ENCODE measurements around the gene IQSEC1. TPM values are rescaled to one million over a fixed set of nuclear protein-coding genes. Genes with fewer than 3 reads are reported as not detected.

IQSEC1 gene
- total RNA-seq, 4 donors from 2014 or later: 33.6 to 72.0 (median 55.9) TPM

DNA sequence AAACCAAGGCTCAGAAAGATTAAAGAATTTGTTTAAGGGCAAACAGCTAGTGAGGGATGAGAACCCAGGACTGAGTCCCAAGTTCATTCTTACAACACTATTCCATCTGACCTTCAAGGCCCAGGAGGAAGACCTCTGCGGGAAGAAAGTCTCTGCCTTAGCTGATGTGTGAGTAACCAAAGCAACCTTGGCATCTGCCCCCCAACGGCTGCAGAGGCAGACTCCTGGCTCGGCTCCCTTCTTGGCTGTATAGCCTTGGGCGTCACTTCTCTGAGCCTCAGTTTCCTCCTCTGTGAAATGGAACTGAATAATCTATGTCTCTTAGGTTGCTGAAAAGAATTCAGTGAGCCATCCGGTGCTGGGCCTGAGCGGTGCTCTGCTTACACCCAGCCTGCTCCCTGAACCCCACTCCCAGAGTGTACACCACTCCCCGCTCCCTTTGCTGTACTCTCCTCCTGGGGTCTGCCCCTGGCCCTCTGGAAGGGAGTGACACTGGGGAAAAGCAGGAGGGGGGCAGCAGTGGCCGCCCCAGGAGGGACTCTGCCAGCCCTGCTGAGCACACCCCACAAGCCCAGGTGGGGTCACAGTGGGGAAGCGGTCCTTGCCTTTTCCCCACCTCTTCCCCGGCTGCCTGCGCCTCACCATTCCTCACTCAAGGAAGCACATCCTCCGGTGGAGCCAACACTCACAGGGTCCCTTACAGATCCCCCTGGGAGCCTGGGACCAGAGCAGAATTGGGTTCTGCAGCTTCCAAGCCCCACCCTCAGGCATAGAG lies 97.3 kb downstream of the IQSEC1 start:
- TF ChIP-seq, protein P1, sequence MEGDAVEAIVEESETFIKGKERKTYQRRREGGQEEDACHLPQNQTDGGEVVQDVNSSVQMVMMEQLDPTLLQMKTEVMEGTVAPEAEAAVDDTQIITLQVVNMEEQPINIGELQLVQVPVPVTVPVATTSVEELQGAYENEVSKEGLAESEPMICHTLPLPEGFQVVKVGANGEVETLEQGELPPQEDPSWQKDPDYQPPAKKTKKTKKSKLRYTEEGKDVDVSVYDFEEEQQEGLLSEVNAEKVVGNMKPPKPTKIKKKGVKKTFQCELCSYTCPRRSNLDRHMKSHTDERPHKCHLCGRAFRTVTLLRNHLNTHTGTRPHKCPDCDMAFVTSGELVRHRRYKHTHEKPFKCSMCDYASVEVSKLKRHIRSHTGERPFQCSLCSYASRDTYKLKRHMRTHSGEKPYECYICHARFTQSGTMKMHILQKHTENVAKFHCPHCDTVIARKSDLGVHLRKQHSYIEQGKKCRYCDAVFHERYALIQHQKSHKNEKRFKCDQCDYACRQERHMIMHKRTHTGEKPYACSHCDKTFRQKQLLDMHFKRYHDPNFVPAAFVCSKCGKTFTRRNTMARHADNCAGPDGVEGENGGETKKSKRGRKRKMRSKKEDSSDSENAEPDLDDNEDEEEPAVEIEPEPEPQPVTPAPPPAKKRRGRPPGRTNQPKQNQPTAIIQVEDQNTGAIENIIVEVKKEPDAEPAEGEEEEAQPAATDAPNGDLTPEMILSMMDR (IDR thresholded peaks at IDR 0.05): no peak
- no peak for ATAC-seq (ENCODE audit: low FRiP score)
- no peak for DNase-seq (ENCODE audit: low spot score)

DNA sequence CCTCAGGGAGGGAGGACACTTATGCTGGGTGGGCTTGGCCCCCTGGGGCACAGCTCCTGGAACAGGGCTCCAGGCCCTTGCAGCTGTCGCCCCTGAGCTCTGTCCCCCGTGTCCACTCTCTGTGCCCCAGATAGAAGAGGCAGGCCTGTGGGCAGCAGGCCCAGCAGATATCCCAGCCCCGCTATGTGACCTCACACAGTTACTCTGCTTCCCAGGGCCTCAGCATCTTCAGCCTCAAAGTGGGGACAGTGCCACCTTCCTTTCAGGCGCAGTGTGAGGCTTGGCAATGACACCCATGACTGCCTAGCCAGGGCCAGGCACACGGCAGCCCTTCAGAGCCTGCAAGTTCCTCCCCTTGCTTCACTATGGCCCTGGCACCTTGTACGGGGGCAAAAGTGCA lies 98.4 kb downstream of the IQSEC1 start:
- ATAC-seq (ENCODE audit: low FRiP score) (no peak), DNase-seq (ENCODE audit: low spot score) (no peak)
- TF ChIP-seq, protein P1 (IDR thresholded peaks at IDR 0.05): no peak

DNA sequence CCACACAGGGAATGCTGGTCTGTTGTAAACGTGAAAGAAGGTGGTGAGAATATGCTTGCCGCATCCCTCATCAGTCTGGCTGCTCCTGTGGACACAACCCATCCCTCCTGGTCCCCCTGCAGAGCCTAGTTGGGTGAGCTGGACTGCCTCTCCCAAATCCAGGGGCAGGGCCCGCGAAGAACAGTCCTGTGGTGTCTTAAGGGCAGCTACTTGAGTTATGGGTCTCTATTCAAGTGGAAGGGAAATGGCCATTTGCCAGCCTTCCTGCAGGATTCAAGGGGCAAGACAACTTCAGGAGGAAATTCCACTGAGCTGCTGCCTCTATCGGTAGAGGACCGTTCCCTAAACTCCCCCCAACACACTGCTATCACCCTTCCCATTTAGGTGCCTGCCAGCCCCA lies 98.9 kb downstream of the IQSEC1 start:
- ATAC-seq (ENCODE audit: low FRiP score) (no peak), DNase-seq (ENCODE audit: low spot score) (no peak)
- TF ChIP-seq, protein P1 (IDR thresholded peaks at IDR 0.05): no peak

DNA sequence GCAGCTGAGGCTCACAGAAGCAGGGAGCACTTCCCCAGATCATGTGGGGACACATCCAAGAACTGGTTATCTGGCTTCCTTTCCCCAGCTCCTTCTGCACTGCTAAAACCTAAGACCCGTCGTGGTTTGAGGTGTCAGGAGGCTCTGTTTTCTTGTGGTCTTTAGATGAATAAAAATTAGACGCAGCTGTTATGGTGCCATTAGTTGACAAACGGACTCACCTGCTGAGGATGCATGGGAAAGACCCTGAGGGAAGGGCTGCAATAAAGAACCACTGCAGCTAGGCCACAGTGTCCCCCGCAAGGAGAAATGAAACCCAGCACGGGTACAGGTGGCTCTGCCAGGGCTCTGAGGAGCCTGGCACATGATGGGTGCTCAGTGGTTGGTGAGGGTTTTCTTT lies 99.4 kb downstream of the IQSEC1 start:
- TF ChIP-seq, protein P1 (IDR thresholded peaks at IDR 0.05): no peak
- no peak for DNase-seq (ENCODE audit: low spot score)
- ATAC-seq (ENCODE audit: low FRiP score): no peak

DNA sequence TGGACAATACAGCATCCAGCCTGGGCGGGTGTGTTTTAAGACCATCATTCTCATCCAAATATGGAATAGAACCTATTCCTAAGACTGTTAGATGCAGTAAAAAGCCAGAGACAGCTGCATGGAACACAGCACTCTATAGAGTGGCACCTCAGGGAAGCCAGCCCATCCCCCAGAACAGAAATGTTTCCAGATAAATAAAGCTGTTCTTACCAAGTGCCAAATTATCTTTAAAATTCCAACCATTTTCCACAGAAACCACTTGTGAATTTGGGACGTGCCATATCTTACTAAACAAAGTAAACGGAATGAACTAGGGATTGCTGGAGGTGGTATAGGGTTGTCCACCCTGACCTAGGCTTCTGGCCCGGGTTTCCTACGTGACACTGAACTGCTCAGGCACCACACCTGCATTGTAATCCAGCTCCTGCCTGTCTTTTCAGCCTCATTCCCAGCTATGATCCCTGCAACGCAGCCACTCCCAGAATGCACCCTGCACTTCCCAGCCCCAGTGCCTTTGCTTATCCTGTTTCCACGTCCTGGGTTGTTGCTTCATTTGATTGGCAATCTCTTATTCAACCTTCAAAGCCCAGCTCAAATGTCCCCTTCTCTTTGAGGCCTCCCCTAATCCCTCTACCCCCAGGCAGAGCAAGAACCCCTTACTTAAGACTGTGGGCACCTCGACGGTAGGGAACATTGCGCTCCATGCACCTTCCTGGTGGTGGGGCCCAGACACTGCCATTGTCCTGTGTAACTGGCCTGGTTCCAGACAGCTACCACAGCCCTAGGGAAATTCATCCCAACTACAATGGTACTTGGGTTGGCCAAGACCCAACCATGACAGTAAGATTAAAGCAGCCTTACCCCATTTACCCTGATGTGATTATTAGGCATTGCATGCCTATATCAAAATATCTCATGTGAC lies 100.2 kb downstream of the IQSEC1 start:
- ATAC-seq (ENCODE audit: low FRiP score) (no peak), DNase-seq (ENCODE audit: low spot score) (no peak)
- TF ChIP-seq, protein P1 (IDR thresholded peaks at IDR 0.05): no peak

DNA sequence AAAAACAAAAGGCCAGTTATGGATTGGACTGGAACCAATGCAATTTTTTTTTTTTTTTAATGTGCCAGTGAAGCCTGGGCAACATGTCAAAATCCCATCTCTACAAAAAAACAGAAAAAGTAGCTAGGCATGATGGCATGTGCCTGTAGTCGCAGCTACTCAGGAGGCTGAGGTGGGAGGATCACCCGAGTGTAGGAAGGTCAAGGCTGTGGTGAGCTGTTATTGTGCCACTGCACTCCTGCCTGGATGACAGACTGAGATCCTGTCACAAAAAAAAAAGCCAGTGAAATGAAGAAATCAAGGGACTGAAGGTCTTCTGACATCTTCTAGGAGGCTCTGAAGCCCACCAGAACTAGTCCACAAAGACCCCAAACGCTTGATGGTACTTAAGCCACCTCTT lies 101.2 kb downstream of the IQSEC1 start:
- TF ChIP-seq, protein P1 (IDR thresholded peaks at IDR 0.05): no peak
- DNase-seq (ENCODE audit: low spot score): no peak

More for the DNA sequence above, 101.2 kb downstream of the IQSEC1 start:
- no peak for ATAC-seq (ENCODE audit: low FRiP score)

All from omental fat pad (tissue), 4 donors.